C4-2B (cell line): ENCODE measurements around the gene TBX4.

Source experiments
- ZFX ChIP-seq: fragments of 450-650 bp; IDR thresholded peaks from 2 replicates; pipeline ENCODE4 v1.6.1; 2017
- TF ChIP-seq, protein P1 (sequence below): fragments of 450-650 bp; conservative IDR thresholded peaks from 2 replicates; pipeline ENCODE4 v1.5.1; 2017; ENCODE audit warnings: mild to moderate bottlenecking

DNA sequence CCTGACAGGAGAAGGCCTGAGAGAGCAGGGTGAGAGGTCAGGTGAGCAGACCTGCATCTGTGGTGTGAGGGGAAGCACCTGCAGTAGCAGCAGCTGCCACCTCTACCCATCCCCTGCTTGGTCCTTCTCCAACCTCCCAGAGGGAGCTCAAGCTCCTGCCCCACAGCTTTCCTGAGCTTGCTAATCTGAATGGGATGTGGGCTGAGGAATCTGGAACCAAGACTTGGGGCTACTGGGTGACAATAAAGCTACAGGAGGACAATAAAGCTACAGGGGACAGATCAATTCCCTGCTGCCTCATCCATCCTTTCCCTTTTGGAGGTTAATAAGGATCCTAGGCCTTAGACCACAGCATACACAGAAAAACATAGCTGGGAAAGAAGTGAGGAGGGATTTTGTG is 4.9 kb upstream of the TBX4 start:
- no peak for TF ChIP-seq ZFX
- TF ChIP-seq, protein P1, sequence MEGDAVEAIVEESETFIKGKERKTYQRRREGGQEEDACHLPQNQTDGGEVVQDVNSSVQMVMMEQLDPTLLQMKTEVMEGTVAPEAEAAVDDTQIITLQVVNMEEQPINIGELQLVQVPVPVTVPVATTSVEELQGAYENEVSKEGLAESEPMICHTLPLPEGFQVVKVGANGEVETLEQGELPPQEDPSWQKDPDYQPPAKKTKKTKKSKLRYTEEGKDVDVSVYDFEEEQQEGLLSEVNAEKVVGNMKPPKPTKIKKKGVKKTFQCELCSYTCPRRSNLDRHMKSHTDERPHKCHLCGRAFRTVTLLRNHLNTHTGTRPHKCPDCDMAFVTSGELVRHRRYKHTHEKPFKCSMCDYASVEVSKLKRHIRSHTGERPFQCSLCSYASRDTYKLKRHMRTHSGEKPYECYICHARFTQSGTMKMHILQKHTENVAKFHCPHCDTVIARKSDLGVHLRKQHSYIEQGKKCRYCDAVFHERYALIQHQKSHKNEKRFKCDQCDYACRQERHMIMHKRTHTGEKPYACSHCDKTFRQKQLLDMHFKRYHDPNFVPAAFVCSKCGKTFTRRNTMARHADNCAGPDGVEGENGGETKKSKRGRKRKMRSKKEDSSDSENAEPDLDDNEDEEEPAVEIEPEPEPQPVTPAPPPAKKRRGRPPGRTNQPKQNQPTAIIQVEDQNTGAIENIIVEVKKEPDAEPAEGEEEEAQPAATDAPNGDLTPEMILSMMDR: no peak
